Ovary (tissue), 3 donors: ENCODE data around the gene NT5M.

Source experiments
- CTCF ChIP-seq, 3 donors: fragments of 450-650 bp in 2 of 3; fragments of 200-600 bp in 1 of 3; IDR thresholded peaks; one replicate each; pipeline versions ENCODE4 v1.5.1 to v1.8.0; 2016 to 2022; ENCODE audit warnings: antibody characterized with exemption in 3 of 3, mild to moderate bottlenecking in 1 of 3
- POLR2A ChIP-seq: fragments of 450-650 bp; IDR thresholded peaks from one replicate; pipeline ENCODE4 v1.6.1; 2017; ENCODE audit warnings: antibody characterized with exemption, mild to moderate bottlenecking, moderate library complexity
- donor health status: DM: no; HTN: no; CAD: no.

- TF ChIP-seq CTCF (IDR thresholded peaks at IDR 0.05) (peak; percentile 76 to 83 (median 76)), POLR2A (no peak)
Observed at GRCh38 chr17:17354560-17355349, 51.6 kb downstream of the NT5M start.
